GM18499 (cell line): ENCODE results near the gene NBAS.
A peak's percentile ranks its signal among the peaks of the same experiment; 100 is the strongest.
"Not testable (repeated sequence)": the region's sequence is repeated elsewhere in the genome, so short reads cannot be mapped to it uniquely, and the experiment has no call there.

Experiments
- ATAC-seq: cut with Tn5 transposase; IDR thresholded peaks from one replicate; pipeline ENCODE4 v1.9.1; 2021; ENCODE audit warnings: moderate number of reproducible peaks; ENCODE audit not compliant: insufficient read depth, unreplicated experiment

Gene NBAS

DNA sequence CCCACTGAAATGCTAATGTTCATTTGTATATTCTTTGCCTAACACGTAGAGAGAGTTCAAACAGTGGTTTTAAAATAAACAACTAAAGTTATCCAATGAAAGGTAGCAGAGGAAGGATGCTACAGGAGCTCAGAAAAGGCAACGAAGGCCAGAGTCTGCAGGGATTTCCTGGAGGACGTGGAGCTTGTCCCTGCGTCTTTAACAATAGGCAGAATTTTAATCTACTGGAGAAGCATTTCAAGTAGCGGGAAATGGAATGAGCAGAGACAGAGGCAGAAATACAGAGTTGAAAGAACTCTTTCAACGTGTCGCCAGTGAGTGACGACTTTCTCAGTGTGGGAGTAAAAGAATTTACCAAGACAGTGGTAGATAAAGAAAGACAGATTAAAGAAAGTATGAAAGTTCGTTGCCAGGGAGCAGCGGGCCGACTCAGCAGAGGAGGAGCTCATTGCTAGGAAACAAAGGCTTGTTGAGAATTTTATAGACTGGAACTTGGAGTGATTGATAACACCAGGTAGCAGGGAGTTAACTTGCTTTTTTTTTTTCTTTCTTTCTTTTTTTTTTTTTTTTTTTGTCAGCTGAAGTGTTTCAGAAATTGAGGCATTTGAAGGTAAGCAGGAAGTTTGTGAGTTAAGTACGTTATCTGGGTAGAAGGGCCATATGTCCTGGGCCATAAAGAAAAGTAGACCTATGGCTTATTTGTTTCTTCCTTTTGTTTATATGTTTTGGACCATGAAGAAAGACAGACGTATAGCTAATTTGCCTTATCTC is 625 bp upstream of the NBAS start:
- ATAC-seq = peak; percentile 19

DNA sequence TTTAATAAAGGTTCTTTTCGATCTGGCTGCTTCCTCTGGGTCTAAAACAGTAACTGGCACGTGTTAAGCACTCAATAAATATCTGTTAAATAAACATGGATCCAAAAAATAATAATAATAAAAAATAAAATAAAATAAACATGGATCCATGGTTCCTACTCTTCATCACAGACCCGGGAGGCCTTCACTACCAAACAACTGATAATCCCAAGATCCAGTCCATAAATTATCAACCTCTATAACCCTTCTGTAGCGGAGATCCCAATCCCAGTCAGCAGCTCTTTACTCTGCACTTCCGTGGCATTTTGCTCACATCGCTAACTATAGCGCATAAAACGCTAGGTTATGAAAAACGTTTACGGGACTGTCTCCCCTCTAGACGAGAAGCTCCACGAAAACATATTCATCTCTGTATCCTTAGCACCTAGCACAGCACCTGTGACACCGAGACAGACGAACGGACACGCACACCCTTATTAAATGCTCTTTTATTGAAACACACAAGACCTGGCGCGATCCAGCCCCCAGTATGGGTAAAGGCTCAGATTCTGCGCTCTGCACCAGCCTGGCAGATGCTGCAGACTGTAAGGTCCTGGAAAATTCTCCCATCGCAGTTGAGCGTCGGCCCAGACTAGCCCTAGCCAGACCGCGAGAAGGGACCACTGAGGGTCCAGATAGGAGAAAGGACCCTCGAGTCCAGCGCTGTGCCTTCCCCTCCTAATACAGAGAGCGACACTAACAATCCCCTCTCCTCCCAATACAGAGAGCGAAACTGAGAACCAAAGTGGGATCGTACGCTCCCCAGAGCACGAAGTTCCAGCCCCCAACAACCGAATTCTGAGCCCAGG is 770 bp downstream of the NBAS start:
- ATAC-seq = peak; percentile 39

DNA sequence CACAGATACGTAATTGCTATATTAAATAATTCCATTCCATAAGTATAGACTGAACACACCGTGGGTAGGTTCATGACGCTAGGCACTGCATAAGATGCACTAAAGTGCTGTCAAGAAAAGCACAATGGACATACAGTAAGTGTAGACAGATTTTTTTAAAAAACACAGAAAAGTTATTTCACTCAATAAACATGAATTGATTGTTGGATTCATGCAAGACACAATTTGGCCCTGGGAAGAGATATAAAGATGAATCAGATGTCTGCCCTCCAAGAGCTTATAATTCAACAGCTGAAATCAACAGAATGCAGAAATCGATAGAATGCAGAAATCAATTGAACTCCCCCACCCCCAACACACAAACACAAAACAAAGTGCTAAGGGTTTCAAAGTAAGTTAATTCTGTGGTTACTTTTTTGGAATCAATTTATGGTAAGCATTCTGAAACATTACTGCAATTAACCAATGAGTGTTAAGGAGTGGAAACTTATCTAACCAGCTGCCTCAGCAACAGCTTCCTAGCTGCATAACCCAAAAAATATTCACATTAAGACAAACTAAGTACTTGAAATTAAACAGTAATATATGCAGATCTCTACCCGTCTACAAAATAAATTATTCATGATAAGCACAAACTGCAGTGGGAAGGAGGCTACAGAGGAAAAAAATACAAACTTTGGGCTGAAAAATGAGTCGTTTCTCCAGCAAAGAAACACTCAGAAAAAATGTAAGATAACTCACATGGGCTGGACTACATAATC is 1.6 kb downstream of the NBAS start:
- no peak for ATAC-seq

DNA sequence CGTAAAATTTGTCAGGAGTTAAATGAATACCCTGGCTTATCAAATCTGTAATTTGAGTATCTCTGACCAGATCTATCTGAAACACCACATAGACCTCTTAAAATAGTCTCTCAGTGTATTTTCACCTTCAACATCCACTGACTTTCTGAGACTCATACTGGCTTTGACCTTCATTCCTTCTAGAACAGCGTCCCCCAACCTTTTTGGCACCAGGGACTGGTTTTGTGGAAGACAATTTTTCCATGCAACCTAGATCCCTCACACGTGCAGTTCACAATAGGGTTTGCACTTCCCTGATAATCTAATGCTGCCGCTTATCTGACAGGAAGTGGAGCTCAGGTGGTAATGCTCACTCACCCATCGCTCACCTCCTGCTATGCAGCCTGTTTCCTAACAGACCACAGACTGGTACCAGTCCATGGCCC is 3.2 kb downstream of the NBAS start:
- no peak for ATAC-seq

DNA sequence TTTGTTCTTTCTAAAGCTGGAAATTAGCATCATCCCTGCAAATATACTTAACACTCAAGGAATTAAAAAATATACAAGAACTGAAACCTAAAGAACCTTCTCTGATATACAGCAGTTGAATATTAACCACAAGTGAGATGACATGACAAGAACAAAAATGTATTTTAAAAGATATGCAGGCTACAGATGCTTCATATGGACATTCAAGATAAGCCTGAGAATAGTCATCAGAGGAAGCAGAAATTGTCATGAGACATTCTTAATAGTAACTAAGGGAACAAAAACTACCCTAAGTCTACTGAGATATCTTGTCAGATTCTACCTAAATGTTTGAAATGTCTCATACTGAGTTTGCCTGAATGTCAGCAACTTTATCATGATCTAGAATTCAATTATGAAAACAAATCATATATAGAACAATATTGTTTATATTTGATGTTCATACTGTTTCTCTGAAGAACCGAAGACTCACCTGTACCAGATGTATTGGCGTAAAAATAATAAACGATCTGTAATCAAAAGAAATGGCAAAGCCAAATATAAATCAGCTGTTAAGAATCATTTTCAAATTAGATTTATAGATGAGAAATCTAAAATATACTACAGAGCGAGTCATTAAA is 4.7 kb downstream of the NBAS start:
- no peak for ATAC-seq

DNA sequence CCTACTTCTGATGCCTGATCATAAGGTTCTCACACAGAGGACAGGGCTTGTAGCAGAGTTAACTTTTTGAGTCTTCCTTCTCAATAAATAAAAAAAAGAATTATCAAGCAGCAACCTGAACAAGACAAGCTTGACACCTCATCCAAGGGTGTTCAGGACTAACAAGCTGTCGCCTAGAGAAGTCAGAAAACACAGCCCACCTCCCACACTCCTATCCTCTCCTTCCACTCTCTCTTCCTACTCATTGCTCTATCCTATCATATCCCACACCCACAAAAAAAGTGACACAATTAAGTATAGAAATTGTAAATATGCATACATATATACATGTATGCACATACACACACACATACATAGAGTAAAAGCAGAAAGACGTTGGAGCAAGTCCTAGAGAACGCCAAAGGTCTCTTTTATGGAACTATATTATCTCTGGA is 5.4 kb downstream of the NBAS start:
- ATAC-seq = no peak

DNA sequence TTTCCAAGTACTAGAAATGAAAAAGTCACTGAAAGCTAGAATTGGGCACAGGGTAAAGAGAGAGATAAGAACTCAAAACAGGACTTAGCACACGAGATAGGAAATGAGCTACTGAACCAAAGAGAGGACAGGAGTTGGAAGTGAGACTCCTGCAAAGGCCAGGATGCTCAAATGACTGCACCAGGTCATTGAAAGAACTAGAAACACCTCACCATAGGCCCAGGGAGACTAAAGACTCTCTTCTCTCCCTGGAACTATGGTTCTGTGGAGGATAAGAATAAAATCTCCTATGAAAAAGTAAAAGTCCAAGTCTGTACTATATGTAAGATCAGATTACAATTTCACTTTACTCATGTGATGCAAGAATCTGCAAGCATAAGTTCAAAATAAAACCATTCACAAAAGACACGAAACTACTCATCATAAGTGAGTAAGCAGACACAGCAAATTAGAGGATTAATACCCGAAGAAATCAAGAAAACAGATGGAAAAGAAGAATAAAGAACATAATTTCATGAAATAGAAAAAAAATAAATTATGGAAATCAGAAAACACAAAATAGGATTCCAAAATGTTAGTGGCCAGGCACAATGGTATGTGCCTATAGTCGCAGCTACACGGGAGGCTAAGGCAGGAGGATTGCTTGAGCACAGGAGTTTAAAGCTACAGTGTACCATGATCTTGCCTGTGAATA is 6.5 kb downstream of the NBAS start:
- ATAC-seq = no peak

DNA sequence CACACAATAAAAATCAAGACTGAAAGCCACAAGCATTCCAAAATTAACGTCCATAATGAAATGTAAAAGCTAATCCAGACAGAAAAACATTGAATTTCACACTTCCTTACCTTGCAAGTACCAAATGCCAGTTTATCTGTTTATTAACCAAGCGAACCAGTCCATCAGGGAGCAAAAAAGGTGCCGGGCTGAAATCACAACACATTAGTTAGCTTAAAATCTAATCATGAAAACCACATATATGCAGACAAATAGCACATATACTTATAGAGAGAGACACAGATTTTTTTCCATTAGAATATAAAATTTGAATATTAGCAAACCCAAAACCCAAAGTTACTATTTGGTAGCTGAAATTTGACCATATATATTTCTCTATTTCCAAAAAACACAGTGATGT is 7.2 kb downstream of the NBAS start:
- no peak for ATAC-seq

DNA sequence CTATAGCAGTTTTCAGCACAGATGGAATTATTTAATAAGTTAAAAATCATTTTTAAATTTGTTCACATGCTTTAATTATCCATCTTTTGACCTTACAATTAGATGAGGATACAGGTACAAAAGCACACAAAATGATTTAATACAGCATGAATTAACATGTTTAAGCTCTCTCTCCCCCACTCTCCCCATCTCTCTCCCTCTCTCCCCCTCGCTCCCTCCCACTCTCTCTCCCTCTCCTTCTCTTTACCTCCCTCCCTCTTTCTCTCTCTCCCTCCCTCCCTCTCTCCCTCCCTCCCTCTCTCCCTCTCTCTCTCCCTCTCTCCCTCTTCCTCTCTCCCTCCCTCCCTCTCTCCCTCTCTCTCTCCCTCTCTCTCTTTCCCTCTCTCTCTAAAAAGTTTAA is 7.6 kb downstream of the NBAS start:
- no peak for ATAC-seq

DNA sequence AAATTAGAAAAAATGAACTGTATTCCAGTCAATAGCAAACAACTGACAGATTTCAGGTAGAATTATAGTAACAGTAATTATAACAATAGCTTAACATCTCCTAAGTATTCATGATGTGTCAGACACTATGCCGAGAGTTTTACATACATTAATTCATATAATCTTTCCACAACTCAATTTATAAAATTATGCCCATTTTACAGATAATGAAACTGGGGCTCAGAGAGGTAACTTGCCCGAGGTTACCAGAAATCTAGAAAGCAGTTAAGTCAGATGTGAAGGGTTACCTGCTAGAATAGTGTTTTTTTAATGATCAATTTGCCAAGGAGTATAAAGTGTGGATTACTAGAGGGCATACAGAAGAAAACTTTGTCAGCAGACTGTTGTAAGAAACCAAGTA is 12.2 kb downstream of the NBAS start:
- ATAC-seq = no peak

DNA sequence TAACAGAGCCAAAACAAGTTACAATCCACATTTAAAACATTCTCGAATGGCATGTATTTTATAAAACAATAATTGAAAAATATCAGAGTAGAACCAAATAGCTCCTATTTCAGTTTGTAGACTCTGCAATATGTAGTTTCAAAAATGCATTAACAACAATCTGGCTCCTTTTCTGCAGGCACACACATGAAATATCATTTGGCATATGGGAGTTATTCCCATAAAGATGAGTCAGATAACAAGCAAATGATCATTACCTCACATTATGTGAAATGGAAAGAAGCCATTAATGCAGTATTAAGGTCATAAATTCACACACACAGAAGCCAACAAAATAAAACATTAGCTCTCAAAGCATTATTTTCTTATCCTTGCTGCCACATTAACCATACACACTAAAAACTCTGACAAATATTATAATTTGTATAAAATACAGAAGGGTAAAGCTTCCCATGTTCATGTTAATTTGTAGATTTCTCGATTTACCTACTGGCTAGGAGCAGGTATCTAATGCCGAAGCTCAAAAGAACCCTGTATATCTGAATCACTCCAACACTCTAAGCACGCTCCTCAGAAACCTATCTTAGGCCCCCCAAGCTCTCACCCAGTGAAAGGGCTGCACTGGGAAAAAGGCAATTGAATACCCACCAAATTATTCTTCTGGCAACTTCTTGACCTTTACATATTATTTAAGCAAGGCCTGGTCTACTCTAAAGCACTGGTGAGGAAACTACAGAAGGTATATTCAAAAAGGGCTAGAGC is 13.8 kb downstream of the NBAS start:
- no peak for ATAC-seq

DNA sequence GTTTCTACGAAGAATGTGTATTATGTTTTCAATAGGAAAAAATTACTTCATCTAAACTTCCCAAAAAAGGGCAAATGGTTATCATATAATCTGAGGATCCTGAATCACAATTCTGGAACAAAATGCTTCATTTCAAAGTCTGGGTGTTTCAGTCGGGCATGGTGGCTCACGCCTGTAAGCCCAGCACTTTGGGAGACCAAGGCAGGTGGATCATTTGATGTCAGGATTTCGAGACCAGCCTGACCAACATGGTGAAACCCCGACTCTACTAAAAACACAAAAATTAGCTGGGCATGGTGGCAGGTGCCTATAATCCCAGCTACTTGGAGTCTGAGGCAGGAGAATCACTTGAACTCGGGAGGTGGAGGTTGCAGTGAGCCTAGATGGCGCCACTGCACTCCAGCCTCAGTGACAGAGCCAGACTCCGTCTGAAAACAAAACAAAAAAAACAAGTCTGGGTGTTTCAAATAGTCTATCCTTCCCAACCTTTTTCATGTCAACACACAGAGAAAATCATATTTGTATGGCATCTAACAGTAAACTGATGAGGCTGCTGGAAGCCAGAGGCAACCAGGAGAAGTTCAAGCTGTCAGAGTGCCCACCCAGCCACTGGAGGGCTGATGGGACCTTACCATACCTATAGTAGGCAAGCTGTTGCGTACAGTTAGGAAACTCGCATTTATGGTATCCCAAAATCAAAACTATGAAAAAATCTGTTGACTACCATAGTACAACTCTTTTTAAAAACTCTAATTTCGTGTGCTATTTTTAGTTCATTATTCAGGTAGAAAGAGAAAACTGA is 14.6 kb downstream of the NBAS start:
- no peak for ATAC-seq

DNA sequence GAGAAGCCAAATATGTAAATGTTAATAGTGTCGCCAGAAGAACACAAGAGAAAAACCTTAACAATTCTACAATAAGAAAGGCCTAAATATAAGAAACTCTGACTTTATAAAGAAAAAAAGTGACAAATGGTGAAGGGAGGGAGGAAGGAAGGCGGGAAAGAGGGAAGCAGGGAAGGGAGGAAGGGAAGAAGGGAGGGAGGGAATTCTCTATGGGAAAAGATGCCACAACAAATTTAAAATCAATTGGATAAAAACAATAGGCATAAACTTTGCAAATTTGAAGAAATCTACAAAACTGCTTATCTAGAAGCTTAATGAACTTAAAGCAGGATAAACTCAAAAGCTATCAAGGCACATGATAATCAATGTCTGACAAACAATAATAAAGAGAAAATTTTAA is 16.9 kb downstream of the NBAS start:
- ATAC-seq = no peak

DNA sequence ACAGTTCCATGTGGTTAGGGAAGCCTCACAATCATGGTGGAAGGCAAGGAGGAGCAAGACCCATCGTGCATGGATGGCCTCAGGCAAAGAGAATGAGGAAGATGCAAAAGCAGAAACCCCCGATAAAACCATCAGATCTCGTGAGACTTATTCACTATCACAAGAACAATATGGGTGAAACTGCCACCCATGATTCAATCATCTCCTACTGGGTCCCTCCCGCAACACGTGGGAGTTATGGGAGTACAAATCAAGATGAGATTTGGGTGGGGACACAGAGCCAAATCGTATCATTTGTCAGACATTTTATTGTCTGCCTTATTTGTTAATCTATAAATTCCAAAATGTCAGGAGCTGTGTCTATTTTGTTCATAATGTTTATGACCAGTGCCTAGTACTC is 17.6 kb downstream of the NBAS start:
- no peak for ATAC-seq

DNA sequence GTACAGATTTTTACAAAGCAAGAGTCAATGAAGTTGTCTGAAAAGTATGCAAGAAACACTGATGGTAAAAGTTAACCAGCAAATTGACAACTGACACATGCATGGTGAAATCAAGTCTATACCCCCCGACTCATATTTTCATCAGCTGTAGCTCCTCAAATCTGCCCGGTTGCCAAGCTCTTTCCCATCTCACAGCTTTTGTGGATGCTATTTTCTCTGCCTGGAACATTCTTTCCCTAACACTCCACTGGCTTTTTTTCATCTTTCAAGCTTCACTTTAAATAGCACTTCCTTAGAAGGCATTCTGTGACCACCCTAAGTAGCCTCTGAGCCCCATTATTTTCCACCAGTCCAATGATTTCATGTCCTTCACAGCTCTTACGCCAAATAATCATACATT is 18.1 kb downstream of the NBAS start:
- ATAC-seq = no peak

DNA sequence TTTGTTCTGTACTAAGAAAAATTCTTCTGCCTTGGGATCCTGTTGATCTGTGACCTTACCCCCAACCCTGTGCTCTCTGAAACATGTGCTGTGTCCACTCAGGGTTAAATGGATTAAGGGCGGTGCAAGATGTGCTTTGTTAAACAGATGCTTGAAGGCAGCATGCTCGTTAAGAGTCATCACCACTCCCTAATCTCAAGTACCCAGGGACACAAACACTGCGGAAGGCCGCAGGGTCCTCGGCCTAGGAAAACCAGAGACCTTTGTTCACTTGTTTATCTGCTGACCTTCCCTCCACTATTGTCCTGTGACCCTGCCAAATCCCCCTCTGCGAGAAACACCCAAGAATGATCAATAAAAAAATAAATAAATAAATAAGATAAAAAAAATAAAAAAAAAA is 18.9 kb downstream of the NBAS start:
- not testable (repeated sequence) for ATAC-seq

DNA sequence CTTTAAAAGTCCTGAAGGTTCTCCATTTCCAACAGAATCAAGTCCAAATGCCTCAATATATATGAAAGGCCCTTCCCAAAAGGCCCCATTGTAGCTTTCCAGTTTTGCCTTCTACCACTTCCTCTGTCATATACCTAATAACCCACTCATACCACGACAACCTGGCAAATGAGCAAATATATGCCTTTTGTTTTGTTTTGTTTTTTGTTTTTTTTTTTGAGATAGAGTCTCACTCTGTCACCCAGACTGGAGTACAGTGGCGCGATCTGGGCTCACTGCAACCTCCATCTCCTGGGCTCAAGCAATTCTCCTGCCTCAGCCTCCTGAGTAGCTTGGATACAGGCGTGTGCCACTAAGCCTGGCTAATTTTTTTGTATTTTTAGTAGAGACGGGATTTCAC is 20.6 kb downstream of the NBAS start:
- not testable (repeated sequence) for ATAC-seq

DNA sequence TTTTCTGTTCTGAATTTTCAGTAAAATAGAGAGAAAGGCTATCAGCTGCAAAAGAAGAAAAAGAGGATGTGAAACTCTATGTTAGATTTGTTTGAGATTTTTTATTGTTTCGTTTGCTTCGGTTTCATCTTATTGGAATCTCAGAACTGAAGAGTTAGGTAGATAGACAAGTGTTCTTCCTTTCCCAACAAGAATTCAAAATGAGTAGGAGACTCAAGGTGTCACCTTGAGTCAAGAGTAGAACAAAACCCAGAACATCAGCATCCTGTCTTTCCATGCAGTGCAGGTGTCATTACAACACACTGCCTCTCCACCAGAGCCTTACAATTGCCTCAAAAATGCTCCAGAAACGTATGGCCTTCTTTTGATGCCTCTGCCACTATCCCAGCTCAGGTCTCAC is 21.1 kb downstream of the NBAS start:
- ATAC-seq = peak; percentile 76
